ENCODE measurements around the gene CDC123.
"Not testable (repeated sequence)": the region's sequence is repeated elsewhere in the genome, so short reads cannot be mapped to it uniquely, and the experiment has no call there.

CDC123 gene

GRCh38 chr10:12191715-12192114 lies 4.3 kb upstream of the CDC123 start:
- no peak for DNase-seq

- no peak for DNase-seq
Measured at GRCh38 chr10:12193193-12193592, 2.8 kb upstream of the CDC123 start.

- DNase-seq = no peak
Measured at GRCh38 chr10:12194752-12195271, 1.2 kb upstream of the CDC123 start.

DNA sequence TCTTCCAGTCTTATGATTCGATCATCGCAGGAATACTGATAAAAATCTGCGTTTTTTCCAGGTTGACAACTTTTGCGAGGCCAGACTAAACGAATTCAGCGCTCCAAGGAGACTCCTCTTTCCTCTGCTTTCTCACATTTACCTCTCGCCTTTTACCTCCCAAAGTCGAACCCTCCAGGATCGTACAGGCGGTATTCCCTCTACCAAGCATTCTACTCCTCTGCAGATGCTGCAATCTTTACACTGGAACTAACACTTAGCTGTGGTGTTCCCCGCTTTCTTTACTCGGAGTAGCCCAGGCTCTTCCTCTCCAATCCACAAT lies 746 bp upstream of the CDC123 start:
- no peak for DNase-seq

DNA sequence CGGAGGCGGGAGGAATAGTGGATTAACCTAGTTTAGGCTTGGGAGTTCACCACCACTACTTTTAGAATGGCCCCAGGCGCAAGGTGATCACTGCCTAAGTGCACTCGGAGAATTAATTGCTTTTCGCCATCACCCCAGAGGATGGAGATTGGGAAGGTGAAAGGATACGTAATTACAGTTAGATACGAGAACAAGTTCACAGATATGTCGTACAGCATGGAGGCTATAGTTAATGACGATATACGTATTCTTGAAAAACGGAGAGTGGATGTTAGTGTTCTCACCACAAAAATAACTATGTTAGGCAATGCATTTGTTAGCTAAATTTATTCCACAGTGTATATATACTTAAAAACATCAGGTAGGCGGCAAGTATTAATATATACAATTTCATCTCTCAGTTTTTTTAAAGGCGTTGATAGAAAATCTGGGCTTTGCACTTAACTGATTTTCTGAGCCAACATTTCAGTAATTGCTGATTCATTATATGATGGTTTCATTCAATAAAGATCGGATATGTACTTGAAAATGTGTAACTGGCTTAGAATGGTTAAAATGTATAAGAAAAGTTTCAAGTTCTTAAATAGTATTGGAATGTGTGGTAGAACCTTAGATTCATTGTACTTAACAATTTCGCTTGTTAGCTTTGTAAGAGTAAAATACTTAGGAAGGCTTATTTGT lies 683 bp downstream of the CDC123 start:
- DNase-seq = no peak

DNA sequence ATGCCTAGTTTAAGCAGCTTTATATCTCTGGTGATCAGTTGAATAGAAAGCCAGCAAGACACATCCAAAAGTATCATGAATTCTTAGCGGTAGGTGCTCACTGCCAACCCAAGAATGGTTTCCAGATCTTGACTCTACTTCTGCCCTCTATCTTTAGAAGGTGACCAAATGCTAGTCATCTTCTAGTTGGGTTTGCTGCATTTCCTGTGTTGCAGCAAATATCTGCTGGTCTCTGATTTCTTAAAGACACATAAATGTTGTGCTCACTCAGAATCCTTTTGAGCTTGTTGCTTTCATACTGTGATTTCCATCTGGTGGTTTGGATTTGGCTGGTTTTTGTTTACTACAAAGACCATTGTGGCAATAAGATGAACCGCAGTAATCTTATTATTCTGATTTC lies 2.2 kb downstream of the CDC123 start:
- no peak for DNase-seq

DNA sequence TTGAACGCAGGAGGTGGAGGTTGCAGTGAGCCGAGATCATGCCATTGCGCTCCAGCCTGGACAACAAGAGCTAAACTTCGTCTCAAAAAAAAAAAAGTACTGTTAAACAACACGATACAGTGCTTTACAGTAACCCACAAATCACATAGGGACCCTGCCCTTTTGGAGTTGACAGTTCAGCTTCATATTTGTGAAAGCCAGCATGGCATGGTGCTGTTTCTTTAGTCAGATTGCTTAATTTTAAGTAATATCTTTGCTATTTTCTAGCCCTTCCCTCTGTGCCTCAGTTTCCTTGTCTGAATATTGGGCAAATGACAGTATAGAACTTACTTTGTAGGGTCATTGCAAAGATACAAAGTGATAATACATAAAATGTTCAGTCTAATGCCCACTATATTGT lies 4.9 kb downstream of the CDC123 start:
- no peak for DNase-seq

- DNase-seq = no peak
Measured at GRCh38 chr10:12201543-12201942, 5.6 kb downstream of the CDC123 start.

DNA sequence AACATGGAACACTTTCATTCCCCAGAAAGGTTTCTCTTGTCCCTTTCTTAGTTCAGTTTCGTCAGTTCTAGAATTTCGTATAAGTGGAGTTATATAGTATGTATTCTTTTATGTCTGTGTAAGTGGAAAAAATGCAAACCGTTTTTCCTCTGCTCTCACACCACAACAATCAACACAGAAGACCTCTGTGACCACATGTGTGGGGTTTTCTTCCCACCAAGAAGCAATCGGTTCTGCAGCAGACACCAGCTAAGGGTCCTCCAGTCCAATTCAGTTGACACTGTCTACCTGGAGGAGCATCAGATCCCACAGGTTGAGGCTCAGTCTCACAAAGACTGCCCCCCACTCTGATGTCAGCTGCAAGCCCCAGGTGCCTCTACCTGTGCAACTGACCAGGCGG lies 6.2 kb downstream of the CDC123 start:
- no peak for DNase-seq

DNA sequence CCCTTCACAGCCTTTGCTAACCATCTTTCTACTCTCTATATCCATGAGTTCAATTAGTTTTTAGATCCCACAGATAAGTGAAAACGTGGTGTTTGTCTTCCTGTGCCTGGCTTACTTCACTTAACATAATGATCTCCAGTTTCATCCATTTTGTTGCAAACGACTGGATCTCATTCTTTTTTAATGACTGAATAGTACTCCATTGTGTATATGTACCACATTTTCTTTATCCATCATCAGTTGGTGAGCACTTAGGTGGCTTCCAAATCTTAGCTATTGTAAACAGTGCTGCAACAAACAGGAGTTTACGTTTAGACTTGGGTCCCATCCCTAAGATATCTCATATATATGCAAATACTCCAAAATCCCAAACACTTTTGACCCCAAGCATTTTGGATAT lies 9.1 kb downstream of the CDC123 start:
- DNase-seq = no peak

- no peak for DNase-seq
Measured at GRCh38 chr10:12207114-12207513, 11.1 kb downstream of the CDC123 start.

DNA sequence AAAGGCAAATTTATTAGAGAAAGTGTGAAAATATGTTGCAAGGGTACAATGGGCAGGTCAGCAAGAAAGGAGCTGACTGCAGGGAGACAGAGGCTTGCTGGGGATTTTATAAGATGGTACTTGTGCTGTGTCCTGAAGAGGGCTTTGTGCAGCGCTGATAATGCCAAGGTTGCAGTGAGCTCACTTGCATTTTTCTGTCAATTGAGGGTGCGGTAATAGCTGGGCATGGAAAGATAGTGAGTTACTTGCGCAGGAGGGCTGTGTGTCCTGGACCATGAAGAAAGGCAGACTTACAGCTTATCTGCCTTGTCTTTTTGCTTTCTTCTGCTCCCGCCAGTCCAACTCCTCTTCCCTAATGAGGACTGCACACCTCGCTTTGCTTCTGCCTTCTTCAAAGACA lies 12.5 kb downstream of the CDC123 start:
- DNase-seq = no peak

DNA sequence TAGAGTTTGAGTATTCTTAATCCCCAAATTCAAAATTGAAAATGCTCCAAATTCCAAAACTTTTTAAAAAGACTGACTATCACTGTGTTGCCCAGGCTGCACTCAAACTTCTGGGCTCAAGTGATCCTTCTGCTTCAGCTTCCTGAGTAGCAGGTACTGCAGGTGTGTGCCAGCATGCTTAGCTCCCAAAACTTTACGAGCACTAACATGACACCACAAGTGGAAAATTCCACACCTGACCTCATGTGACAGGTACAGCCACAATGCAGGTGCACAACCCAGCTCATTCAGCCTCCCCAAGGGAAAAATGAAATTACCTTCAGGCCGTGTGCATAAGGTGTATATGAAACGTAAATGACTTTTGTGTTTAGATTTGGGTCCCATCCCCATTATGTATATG lies 16.5 kb downstream of the CDC123 start:
- no peak for DNase-seq

DNA sequence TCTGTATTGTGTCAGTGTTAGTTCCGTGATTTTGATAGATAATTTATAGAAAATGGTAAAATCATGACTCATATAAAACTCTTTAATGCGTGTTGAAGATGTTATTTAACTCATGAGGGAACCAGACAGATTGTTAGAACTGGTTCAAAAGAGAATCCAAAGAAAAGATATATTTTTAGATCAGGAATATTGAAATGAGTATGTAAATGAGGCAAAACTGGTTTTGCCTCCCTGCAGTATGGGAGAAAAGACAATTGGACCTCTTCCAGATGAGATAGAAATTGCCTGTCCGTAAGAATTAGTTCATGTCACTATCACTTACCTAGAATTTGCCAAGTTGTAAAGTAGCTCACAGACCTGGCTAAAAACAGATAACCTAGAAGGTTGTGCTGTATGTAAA lies 17.6 kb downstream of the CDC123 start:
- no peak for DNase-seq

DNA sequence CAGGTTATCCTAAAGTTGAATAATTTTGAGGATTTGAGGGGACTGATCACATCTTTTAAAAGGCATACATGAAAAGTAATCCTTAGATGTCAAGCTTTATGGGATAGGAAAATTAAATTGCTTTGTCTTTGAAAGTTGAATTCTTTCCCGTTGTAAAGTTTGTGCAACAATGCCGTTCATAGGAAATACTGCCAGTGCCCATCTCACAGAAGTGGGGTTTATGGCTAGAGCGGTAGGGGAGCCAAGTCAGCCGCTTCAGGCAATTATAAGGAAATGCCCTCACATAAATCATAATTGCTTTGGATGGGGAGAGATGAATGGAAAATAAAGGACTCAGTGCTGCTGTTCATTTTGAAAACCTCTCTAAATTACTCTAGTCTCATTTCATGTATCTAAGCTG lies 18.1 kb downstream of the CDC123 start:
- peak; percentile 45 for DNase-seq

DNA sequence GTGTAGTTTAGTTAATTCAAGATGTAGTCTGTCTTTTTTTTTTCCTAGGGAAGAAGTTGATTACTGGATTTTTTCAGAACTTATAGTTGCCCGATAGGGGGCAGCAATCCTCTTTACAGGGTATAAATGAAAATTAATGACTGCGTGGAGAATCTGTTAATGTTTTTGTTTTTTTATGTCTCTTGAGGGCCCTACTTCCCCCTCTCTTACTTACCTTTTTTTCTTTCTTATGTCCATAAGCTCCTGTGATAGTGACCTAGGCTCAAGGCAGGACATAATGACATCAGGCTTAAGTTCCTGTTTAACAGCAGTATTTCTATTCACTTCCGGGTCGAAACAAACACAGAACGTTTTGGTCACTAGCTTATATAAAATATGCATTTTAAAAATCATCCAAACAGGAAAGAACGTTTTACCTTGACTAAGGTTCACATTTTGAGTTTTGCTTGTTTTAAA lies 18.8 kb downstream of the CDC123 start:
- DNase-seq = peak; percentile 30

DNA sequence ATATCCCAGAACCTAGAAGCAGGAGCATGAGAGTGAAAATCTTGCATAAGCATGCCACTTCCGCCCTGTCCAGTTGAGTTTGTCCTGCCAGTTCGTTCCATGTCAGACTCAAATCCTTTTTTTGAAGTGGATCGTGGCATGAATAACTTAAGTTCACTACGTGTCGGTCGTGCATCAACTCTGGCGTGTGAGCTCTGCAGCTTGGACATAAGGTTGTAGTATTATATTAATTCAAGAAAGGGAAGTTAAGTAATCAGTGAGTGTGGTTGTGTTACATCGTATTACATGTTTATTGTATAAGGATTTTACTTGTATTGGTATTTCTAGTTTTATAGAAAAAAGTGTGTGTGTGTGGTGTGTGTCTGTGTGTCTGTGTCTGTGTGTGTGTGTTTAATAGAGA lies 23.0 kb downstream of the CDC123 start:
- DNase-seq = no peak

DNA sequence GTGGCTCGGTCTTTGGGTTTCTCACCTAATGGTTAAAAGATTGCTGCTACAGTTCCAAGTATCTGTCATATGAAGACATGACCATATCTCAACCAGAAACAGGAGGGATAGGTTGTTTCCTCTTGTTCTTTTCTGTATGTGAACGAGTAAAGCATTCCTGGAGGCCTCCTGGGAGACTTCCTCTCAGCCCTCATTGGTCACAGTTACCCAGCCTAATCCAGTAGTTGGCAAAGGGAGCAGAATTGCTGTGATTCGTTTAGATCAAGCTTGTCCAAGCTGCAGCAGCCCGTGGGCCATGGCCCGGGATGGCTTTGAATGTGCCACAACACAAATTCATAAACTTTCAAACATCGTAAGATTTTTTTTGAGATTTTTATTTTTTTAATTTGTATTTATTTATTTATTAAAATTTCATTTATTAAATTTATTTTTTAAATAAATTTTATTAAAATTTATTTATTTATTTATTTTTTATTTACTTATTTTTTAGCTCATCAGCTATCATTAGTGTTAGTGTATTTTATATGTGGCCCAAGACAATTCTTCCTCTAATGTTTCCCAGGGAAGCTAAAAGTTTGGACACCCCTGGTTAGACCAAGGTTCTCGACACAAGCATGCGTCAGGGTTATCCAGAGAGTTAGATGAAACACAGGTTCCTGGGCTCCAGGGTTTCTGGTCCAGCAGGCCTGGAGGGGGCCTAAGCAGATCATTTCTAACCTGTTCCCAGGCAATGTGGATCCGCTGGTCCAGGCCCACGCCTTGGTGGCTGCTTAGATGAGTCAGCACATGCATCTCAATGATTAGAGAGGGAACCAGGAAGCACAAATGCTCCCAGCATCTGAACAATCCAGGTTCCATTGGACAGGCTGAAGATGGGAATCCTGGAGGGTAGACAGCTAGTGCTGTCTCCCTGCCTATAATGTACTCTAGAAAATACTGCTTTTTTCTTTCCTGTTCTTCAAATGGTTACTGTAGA lies 25.6 kb downstream of the CDC123 start:
- DNase-seq = no peak

DNA sequence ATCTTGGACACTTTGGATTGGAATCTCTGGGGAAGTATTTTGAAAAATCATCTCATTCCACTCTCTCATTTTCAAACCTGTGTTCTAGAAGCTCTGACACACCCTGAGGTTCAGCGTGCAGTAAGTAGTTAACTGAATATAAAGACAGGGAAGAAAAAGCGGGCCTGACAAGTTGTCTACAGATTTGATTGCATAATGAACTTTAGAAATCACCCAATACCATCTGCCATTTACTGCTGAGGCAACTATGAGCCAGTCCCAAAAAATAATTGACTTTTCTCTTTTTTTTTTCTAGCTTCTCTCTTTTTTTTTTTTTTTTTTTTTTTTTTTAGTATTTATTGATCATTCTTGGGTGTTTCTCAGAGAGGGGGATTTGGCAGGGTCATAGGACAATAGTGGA lies 29.5 kb downstream of the CDC123 start:
- no peak for DNase-seq

DNA sequence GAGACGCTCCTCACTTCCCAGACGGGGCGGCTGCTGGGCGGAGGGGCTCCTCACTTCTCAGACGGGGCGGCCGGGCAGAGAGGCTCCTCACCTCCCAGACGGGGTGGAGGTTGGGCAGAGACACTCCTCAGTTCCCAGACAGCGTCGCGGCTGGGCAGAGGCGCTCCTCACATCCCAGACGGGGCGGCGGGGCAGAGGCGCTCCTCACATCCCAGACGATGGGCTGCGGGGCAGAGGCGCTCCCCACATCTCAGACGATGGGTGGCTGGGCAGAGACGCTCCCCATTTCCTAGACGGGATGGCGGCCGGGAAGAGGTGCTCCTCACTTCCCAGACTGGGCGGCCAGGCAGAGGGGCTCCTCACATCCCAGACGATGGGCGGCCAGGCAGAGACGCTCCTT lies 30.4 kb downstream of the CDC123 start:
- DNase-seq = not testable (repeated sequence)

- no peak for DNase-seq
Measured at GRCh38 chr10:12228851-12229250, 32.9 kb downstream of the CDC123 start.

DNA sequence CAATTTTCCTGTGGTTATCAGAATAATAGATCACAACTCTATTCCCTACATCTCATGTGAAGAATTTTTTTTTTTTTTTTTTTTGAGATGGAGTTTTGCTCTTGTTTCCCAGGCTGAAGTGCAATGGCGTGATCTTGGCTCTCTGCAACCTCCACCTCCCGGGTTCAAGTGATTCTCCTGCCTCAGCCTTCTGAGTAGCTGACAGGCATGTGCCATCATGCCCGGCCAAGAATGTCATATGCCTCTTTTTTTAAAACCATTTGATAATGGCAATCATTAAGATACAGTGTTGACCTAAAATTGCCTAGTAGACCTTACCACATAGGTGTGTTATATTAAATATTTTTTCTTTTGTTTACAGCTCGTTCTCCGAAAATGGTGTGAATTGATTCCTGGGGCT lies 38.7 kb downstream of the CDC123 start:
- DNase-seq = not testable (repeated sequence)

- DNase-seq = no peak
Measured at GRCh38 chr10:12235116-12235694, 39.2 kb downstream of the CDC123 start.

- DNase-seq = no peak
Measured at GRCh38 chr10:12235796-12236195, 39.8 kb downstream of the CDC123 start.
